ENCODE measurements around the gene KCNN1. TPM values are rescaled to one million over a fixed set of nuclear protein-coding genes. Genes with fewer than 3 reads are reported as not detected.
"Not testable (repeated sequence)": the region's sequence is repeated elsewhere in the genome, so short reads cannot be mapped to it uniquely, and the experiment has no call there.

KCNN1 gene
- total RNA-seq = 1 to 10 TPM in 1 of 4 donors, not detected in 3; 1.9 TPM

- DNase-seq = no peak
- peaks cover 0 to 7% of the 10 kb centered on the region in 2 donors for H3K27me3 ChIP-seq
- intact Hi-C loops (cut with DNase I; ENCODE audit: low total_unique reads) = no loop called here
- H3K4me3 ChIP-seq = no peak within 1 kb of the TSS
- H3K9me3 ChIP-seq = no peaks in the 10 kb centered on the region
- H3K4me1 ChIP-seq = no peaks in the 10 kb centered on the region
- TF ChIP-seq POLR2A (IDR thresholded peaks at IDR 0.05) = no peak
- no peak for TF ChIP-seq CTCF (IDR thresholded peaks at IDR 0.05)
- H3K27ac ChIP-seq = no peak within 1 kb of the TSS
- H3K36me3 ChIP-seq = no peaks in the 10 kb centered on the region
Observed at GRCh38 chr19:17966550-17967256, at the start of gene KCNN1. TSS of gene KCNN1 (plus strand) at chr19:17967107. CDS start at chr19:17973889, 6,782 bp downstream.

GRCh38 chr19:17918151-17918550, 48.8 kb upstream of the KCNN1 start:
- H3K4me1 ChIP-seq; H3K9me3 ChIP-seq; intact Hi-C loops (cut with DNase I; ENCODE audit: low total_unique reads); H3K4me3 ChIP-seq; H3K27me3 ChIP-seq; DNase-seq; H3K36me3 ChIP-seq; H3K27ac ChIP-seq: not testable (repeated sequence)

GRCh38 chr19:17919122-17919521, 47.8 kb upstream of the KCNN1 start:
- not testable (repeated sequence) for H3K36me3 ChIP-seq

GRCh38 chr19:17920527-17920926, 46.4 kb upstream of the KCNN1 start:
- Histone ChIP-seq H3K27me3 (no peaks in the 10 kb centered on the region), H3K9me3 (no peaks in the 10 kb centered on the region), H3K4me1 (no peaks in the 10 kb centered on the region), H3K36me3 (no peaks in the 10 kb centered on the region), H3K27ac (no peak overlapping the region), H3K4me3 (no peak overlapping the region)
- intact Hi-C loops (cut with DNase I; ENCODE audit: low total_unique reads) = no loop called here
- DNase-seq = no peak
- TF ChIP-seq CTCF (IDR thresholded peaks at IDR 0.05) = no peak
- TF ChIP-seq POLR2A (IDR thresholded peaks at IDR 0.05) = no peak

More at GRCh38 chr19:17919122-17919521, 47.8 kb upstream of the KCNN1 start:
- H3K27me3 ChIP-seq; intact Hi-C loops (cut with DNase I; ENCODE audit: low total_unique reads); H3K27ac ChIP-seq; DNase-seq; H3K9me3 ChIP-seq; H3K4me3 ChIP-seq; H3K4me1 ChIP-seq: not testable (repeated sequence)

GRCh38 chr19:17922138-17922537, 44.8 kb upstream of the KCNN1 start:
- no peaks in the 10 kb centered on the region for H3K27me3 ChIP-seq
- H3K27ac ChIP-seq = no peak overlapping the region
- H3K9me3 ChIP-seq = no peaks in the 10 kb centered on the region
- intact Hi-C loops (cut with DNase I; ENCODE audit: low total_unique reads) = no loop called here
- no peak for TF ChIP-seq POLR2A (IDR thresholded peaks at IDR 0.05)
- TF ChIP-seq CTCF (IDR thresholded peaks at IDR 0.05) = no peak
- no peak for DNase-seq
- H3K36me3 ChIP-seq = no peaks in the 10 kb centered on the region
- H3K4me1 ChIP-seq = no peaks in the 10 kb centered on the region
- H3K4me3 ChIP-seq = no peak overlapping the region

GRCh38 chr19:17926044-17926443, 40.9 kb upstream of the KCNN1 start:
- intact Hi-C loops (cut with DNase I; ENCODE audit: low total_unique reads) = no loop called here
- no peak overlapping the region for H3K27ac ChIP-seq
- no peaks in the 10 kb centered on the region for H3K4me1 ChIP-seq

More at GRCh38 chr19:17926044-17926443, 40.9 kb upstream of the KCNN1 start:
- no peaks in the 10 kb centered on the region for H3K9me3 ChIP-seq
- H3K36me3 ChIP-seq = no peaks in the 10 kb centered on the region
- no peak for DNase-seq
- H3K4me3 ChIP-seq = no peak overlapping the region
- TF ChIP-seq POLR2A (IDR thresholded peaks at IDR 0.05) (no peak), CTCF (IDR thresholded peaks at IDR 0.05) (no peak)
- H3K27me3 ChIP-seq = no peaks in the 10 kb centered on the region

Measured in uterus (tissue), 4 donors.